HFF-Myc (cell line): ENCODE data around the gene TRPC4AP.

Experiments
- DNase-seq: peaks from one replicate; pipeline ENCODE4 v3.0.0-alpha.2; 2011; ENCODE audit warnings: low read depth; ENCODE audit errors: extremely low read depth
- H3K4me3 ChIP-seq: replicated peaks from 2 replicates; pipeline ENCODE4 v1.5.1; 2011; ENCODE audit warnings: low read depth, mild to moderate bottlenecking, control low read depth, low read length
- TF ChIP-seq, protein P1 (sequence below): IDR thresholded peaks from 2 replicates; pipeline ENCODE4 v1.5.1; 2012; ENCODE audit warnings: mild to moderate bottlenecking, low read depth, low read length, control low read depth; ENCODE audit errors: missing control alignments

The TRPC4AP gene

GRCh38 chr20:35131934-35132333, 39.3 kb upstream of the TRPC4AP start:
- TF ChIP-seq, protein P1, sequence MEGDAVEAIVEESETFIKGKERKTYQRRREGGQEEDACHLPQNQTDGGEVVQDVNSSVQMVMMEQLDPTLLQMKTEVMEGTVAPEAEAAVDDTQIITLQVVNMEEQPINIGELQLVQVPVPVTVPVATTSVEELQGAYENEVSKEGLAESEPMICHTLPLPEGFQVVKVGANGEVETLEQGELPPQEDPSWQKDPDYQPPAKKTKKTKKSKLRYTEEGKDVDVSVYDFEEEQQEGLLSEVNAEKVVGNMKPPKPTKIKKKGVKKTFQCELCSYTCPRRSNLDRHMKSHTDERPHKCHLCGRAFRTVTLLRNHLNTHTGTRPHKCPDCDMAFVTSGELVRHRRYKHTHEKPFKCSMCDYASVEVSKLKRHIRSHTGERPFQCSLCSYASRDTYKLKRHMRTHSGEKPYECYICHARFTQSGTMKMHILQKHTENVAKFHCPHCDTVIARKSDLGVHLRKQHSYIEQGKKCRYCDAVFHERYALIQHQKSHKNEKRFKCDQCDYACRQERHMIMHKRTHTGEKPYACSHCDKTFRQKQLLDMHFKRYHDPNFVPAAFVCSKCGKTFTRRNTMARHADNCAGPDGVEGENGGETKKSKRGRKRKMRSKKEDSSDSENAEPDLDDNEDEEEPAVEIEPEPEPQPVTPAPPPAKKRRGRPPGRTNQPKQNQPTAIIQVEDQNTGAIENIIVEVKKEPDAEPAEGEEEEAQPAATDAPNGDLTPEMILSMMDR: no peak
- DNase-seq: no peak
- H3K4me3 ChIP-seq: no peak overlapping the region

GRCh38 chr20:35129647-35130069, 37.1 kb upstream of the TRPC4AP start:
- TF ChIP-seq, protein P1: no peak
- no peak overlapping the region for H3K4me3 ChIP-seq
- no peak for DNase-seq

DNA sequence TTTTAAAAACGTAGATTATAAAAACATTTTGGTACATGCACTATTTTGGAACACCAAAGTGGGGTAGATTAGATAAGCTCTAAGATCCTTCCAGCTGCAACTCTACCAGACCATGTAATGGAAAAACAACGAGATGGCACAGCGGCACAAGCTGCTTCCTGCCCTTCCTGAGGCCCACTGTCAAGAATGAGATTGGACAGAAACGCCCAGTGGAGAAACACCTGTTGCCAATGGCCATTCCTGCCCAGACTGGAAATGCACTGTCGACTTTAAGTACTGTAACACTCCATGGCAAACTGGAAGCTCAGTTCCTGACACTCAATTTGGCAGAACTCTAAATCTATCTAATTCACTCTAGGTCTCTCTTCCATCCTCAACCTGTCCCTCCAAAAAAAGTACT, 33.1 kb upstream of the TRPC4AP start:
- TF ChIP-seq, protein P1: no peak
- no peak for DNase-seq
- no peak overlapping the region for H3K4me3 ChIP-seq

DNA sequence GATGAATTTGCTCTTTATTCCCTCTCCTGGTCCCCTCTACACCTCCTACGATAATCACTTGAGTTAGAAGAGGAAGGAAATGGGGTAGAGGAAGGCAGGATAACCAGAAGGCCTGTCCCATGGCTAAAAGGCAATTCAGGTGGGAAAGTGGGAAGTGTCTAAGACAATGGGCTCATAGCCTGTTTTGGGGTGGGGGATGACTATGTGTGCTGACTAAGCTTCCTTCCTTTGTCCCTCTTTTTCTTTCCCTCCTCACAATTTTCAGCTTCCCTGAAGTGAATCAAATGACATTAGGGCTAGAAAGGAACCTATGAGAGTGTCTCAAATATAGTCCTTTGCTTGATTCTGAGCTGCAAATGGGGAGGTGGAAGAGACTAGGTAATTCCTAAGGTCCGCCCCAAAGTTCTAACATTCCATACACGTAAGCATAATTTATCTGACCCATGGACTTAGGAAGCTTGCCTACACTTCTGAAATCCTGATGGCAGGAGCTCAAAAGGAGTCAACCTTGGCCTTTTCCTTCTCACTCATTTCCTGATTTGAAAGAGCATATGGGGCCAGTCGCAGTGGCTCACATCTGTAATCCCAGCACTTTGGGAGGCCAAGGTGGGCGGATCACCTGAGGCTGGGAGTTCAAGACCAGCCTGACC, 30.3 kb upstream of the TRPC4AP start:
- no peak for DNase-seq
- TF ChIP-seq, protein P1: no peak
- H3K4me3 ChIP-seq: no peak overlapping the region

- H3K4me3 ChIP-seq: no peak overlapping the region
- DNase-seq: no peak
- TF ChIP-seq, protein P1: no peak
These were observed 28.6 kb upstream of the TRPC4AP start for GRCh38 chr20:35121186-35121585.

DNA sequence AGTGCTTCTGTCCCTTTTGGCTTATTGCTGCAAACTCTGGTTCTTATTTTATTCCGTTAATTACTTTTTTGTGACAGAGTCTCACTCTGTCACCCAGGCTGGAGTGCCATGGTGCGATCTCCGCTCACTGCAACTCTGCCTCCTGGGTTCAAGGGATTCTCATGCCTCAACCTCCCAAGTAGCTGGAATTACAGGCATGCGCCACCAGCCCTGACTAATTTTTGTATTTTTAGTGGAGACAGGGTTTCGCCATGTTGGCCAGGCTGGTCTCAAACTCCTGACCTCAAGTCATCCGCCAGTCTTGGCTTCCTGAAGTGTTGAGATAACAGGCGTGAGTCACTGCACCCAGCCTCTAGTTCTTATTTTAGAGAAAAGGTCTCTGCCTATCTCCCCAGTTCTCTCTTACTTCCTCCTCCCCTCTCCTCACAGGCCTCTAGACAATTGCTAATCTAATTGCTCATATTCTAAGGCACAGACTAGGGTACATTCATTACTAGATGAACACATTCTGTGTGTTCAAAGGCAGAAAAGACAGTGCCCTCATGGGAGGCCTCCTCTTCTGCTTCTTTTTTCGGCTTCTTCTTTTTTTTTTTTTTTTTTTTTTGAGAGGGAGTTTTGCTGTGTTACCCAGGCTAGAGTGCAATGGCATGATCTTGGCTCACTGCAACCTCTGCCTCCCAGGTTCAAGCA, 27.6 kb upstream of the TRPC4AP start:
- no peak for DNase-seq
- TF ChIP-seq, protein P1: no peak
- H3K4me3 ChIP-seq: no peak overlapping the region
